Left ventricle myocardium inferior (tissue), 1 donor: ENCODE results near the gene ABLIM2. TPM values are rescaled to one million over a fixed set of nuclear protein-coding genes. Genes with fewer than 3 reads are reported as not detected.

ENCODE experiments used
- DNase-seq: peaks from one replicate; pipeline ENCODE4 v3.0.0-alpha.2; 2020
- H3K27ac ChIP-seq: fragments of 200-600 bp; replicated peaks from 2 replicates; pipeline ENCODE4 v1.8.0; 2021
- H3K27me3 ChIP-seq: fragments of 200-600 bp; 2 replicates; pipeline ENCODE4 v1.8.0; 2021; ENCODE audit warnings: low read depth
- H3K36me3 ChIP-seq: fragments of 200-600 bp; 2 replicates; pipeline ENCODE4 v1.8.0; 2021
- H3K4me1 ChIP-seq: fragments of 200-600 bp; 2 replicates; pipeline ENCODE4 v1.8.0; 2021
- H3K4me3 ChIP-seq: fragments of 200-600 bp; 2 replicates; pipeline ENCODE4 v1.8.0; 2021; ENCODE audit warnings: mild to moderate bottlenecking, moderate library complexity
- H3K9me3 ChIP-seq: fragments of 200-600 bp; replicated peaks from 2 replicates; pipeline ENCODE4 v1.8.0; 2021
- intact Hi-C: fragments of 100-400 bp; cut with micrococcal nuclease; formaldehyde crosslinking; loops from one replicate; pipeline ENCODE4 v1.11.0; 2022
- total RNA-seq: library from RNA; stranded (reverse); fragmentation: NEBNext Ultra II Directional; extraction: Animal tissue kit (Norgen Biotek cat#: 25700); gene quantifications from one replicate; pipeline ENCODE4 v1.2.1, GENCODE V29; 2021
- TF ChIP-seq, protein P1 (sequence below): fragments of 200-600 bp; IDR thresholded peaks from 2 replicates; pipeline ENCODE4 v1.8.0; 2021; ENCODE audit warnings: antibody characterized with exemption, mild to moderate bottlenecking, borderline replicate concordance
- donor health status: DM: no; HTN: yes; CAD: no; lungs with severe emphysema.

Gene ABLIM2
- total RNA-seq, 1 donor from 2014 or later = 43.5 TPM

DNA sequence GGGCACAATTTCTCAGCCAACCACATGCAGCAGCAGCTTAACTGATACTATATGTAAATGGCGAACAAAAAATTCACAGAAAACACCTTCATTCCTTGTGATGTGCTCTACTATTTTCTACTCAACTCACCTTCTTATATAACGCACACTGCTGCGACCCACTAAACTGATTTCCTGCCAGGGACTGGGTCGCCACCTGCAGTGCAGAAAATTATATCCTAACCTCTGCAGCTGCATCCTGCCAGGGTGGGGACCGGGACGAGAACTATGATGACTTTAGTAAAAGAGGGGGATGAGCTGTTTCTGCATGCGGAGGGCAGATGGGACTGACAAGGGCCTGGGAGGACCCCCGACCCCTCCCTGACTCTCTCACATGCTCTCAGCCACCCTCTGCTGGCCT lies 27.4 kb downstream of the ABLIM2 start:
- Histone ChIP-seq H3K27ac (no peak overlapping the region), H3K4me3 (no peak overlapping the region), H3K27me3 (peaks cover 14% of the 10 kb centered on the region), H3K4me1 (peaks cover 18% of the 10 kb centered on the region), H3K9me3 (no peaks in the 10 kb centered on the region), H3K36me3 (no peaks in the 10 kb centered on the region)
- TF ChIP-seq, protein P1, sequence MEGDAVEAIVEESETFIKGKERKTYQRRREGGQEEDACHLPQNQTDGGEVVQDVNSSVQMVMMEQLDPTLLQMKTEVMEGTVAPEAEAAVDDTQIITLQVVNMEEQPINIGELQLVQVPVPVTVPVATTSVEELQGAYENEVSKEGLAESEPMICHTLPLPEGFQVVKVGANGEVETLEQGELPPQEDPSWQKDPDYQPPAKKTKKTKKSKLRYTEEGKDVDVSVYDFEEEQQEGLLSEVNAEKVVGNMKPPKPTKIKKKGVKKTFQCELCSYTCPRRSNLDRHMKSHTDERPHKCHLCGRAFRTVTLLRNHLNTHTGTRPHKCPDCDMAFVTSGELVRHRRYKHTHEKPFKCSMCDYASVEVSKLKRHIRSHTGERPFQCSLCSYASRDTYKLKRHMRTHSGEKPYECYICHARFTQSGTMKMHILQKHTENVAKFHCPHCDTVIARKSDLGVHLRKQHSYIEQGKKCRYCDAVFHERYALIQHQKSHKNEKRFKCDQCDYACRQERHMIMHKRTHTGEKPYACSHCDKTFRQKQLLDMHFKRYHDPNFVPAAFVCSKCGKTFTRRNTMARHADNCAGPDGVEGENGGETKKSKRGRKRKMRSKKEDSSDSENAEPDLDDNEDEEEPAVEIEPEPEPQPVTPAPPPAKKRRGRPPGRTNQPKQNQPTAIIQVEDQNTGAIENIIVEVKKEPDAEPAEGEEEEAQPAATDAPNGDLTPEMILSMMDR = no peak
- intact Hi-C loops = no loop called here
- no peak for DNase-seq

DNA sequence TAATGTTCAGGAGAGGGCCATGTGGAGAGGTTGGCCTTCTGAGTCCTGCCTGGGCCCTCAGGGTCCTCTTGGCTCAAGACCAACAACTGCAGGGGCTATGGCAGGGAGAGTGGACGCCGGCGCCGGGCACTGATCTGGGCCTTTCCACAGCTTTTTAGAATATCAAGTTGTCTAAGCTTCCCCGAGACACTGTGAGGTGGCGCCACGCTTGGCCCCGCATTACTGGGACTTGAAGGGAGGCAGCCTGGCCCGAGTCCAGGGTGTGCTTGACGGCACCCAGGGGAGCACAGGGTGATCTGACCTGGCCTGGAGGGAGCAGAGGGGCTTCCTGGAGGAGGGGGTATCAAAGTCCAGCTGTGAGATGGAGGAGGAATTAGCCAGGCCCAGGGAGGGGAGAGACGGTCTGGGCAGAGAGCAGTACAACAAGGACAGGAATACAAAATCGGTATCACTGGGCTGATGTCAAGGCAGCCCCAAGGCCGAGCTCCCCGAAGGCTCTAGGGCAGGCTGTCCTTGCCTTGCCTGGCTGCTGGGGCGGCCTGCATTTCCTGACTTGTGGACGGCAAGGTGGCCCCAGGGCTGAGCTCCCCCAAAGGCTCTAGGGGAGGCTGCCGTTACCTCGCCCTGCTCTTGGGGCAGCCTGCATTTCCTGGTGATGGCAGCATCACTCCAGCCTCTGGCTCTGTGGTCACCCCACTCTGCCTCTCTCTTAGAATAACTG lies 28.1 kb downstream of the ABLIM2 start:
- DNase-seq = no peak
- Histone ChIP-seq H3K4me1 (peaks cover 14% of the 10 kb centered on the region), H3K36me3 (no peaks in the 10 kb centered on the region), H3K4me3 (no peak overlapping the region), H3K27me3 (peaks cover 14% of the 10 kb centered on the region), H3K9me3 (no peaks in the 10 kb centered on the region), H3K27ac (no peak overlapping the region)
- TF ChIP-seq, protein P1 = no peak
- intact Hi-C loops = no loop called here

DNA sequence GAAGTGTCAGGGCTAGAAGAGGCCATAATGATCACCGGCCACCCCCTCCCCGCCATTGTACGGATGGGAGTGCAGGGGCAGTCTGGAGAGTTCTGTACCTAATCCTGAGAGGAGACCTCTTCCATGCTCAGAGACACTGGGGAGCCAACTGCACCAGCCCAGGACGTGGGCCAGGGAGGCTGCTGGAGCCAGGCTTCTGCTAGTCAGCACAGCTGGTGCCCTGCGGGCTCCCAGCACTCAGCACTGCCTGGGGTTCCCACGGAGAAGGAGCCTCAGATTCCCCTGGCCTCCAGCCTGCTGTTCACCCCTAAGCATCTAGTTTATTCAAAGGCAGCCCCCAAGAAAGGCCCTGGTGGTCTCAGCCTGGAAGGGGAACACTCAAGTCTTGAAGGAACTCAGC lies 28.8 kb downstream of the ABLIM2 start:
- Histone ChIP-seq H3K4me1 (peaks cover 7% of the 10 kb centered on the region), H3K4me3 (no peak overlapping the region), H3K27me3 (peaks cover 14% of the 10 kb centered on the region), H3K9me3 (no peaks in the 10 kb centered on the region), H3K36me3 (no peaks in the 10 kb centered on the region), H3K27ac (no peak overlapping the region)
- intact Hi-C loops = no loop called here
- DNase-seq = no peak
- TF ChIP-seq, protein P1 = no peak

DNA sequence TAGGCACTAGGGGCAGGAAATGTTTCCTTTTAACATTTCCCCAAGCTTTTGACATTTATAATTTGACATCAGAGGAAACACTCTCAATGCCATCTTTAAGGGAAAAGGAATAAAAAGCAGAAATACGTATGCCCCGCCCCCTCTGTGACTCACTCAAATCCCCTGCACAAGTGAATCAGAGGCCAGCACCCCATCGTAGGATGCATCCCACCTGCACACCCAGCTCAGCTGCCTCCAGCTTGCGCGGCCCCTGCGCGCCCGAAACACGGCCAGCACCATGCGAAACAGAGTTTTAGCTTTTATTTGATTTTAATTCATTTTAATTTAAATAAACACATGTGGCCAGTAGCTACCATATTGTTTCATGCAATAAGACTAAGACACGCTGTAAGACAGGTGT lies 29.5 kb downstream of the ABLIM2 start:
- no peak for DNase-seq
- H3K9me3 ChIP-seq = no peaks in the 10 kb centered on the region
- no peak overlapping the region for H3K4me3 ChIP-seq
- H3K27ac ChIP-seq = no peak overlapping the region
- TF ChIP-seq, protein P1 = no peak
- H3K36me3 ChIP-seq = no peaks in the 10 kb centered on the region
- peaks cover under 1% of the 10 kb centered on the region for H3K4me1 ChIP-seq
- H3K27me3 ChIP-seq = peaks cover 14% of the 10 kb centered on the region
- intact Hi-C loops = no loop called here

DNA sequence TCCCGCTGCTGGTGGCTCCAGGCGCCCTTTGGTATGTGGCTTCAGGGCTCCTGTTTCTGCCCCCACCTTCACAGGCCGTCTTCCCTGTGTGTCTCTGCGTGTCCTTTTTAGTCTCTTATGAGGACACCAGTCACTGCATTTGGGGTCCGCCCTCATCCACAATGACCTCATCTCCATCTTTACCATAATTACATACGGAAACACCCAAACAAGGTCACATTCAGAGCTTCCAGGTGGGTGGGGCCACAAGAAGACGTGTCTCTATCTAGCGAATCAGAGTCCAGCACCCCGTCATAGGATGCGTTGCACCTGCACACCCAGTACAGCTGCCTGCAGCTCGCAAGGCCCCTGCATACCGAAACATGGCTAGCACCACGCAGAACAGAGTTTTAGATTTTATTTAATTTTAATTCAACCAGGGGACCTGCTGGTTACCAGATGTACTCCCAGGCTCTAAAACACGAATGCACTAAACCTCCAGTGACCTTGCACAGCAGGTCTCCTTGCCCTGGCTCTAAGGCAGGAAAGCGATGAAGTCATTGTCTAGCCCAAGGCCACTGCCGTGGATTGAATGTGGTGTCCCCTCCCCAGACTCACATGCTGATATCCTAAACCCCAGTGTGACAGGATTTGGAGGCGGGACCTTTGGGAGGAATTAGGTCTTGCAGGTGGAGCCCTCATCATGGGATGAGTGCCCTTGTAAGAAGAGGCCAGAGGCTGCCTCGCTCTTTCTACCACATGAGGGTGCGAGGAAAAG lies 30.3 kb downstream of the ABLIM2 start:
- H3K4me1 ChIP-seq = peaks cover 8% of the 10 kb centered on the region
- no peak overlapping the region for H3K27ac ChIP-seq
- no peak for DNase-seq
- TF ChIP-seq, protein P1 = no peak
- H3K9me3 ChIP-seq = no peaks in the 10 kb centered on the region
- intact Hi-C loops = no loop called here
- H3K4me3 ChIP-seq = no peak overlapping the region
- peaks cover 10% of the 10 kb centered on the region for H3K27me3 ChIP-seq
- no peaks in the 10 kb centered on the region for H3K36me3 ChIP-seq
